Lung (tissue), 12 donors: Measurements from ENCODE around the gene ZW10. TPM values are rescaled to one million over a fixed set of nuclear protein-coding genes. Genes with fewer than 3 reads are reported as not detected.

Experiments used
- ATAC-seq: fragments of 200-7000 bp; cut with Tn5 transposase; one replicate; pipeline ENCODE4 v1.9.1; 2020; ENCODE audit warnings: moderate number of reproducible peaks; ENCODE audit not compliant: insufficient read depth, low FRiP score
- DNase-seq, 3 donors: peaks; one replicate each; pipeline ENCODE4 v3.0.0-alpha.2; 2013 to 2017
- H3K27ac ChIP-seq, 2 donors: one replicate each; pipeline ENCODE4 v1.5.1; 2013; ENCODE audit warnings: mild to moderate bottlenecking in 2 of 2, moderate library complexity in 2 of 2, control low read depth in 1 of 2, inconsistent platforms in 1 of 2, low read depth in 1 of 2, low read length in 1 of 2
- H3K27me3 ChIP-seq, 3 donors: one replicate each; pipeline ENCODE4 v1.5.1; 2013; ENCODE audit warnings: low read length in 2 of 3; ENCODE audit not compliant: control insufficient read depth in 3 of 3, insufficient read depth in 3 of 3
- H3K36me3 ChIP-seq, 4 donors: one replicate each; pipeline ENCODE4 v1.5.1; 2013; ENCODE audit warnings: low read length in 4 of 4, mild to moderate bottlenecking in 1 of 4, moderate library complexity in 1 of 4; ENCODE audit not compliant: control insufficient read depth in 4 of 4, insufficient read depth in 4 of 4
- H3K4me1 ChIP-seq, 5 donors: one replicate each; pipeline ENCODE4 v1.5.1; 2013; ENCODE audit warnings: low read length in 5 of 5, mild to moderate bottlenecking in 2 of 5, moderate library complexity in 1 of 5; ENCODE audit not compliant: control insufficient read depth in 5 of 5, insufficient read depth in 5 of 5
- H3K4me3 ChIP-seq: one replicate; pipeline ENCODE4 v1.5.1; 2013; ENCODE audit warnings: mild to moderate bottlenecking, control low read depth, moderate library complexity
- H3K9ac ChIP-seq, 2 donors: one replicate each; pipeline ENCODE4 v1.5.1; 2013; ENCODE audit warnings: low read length in 2 of 2, control low read depth in 1 of 2; ENCODE audit not compliant: insufficient read depth in 1 of 2
- H3K9me3 ChIP-seq, 4 donors: one replicate each; pipeline ENCODE4 v1.5.1; 2013; ENCODE audit warnings: low read length in 3 of 4, mild to moderate bottlenecking in 1 of 4, moderate library complexity in 1 of 4; ENCODE audit not compliant: control insufficient read depth in 4 of 4, insufficient read depth in 3 of 4
- WGBS, 2 donors: extraction: QIAGEN DNeasy Blood & Tissue Kit; methylation state at CpG; one replicate each; pipeline ENCODE4 v1.1.7; 2013; 5-methylcytosine and 5-hydroxymethylcytosine counted together
- polyA plus RNA-seq, 2 donors: library from polyadenylated mRNA; stranded (reverse); fragments of 200-250 nt; gene quantifications; one replicate each; pipeline ENCODE4 v1.2.1, GENCODE V29; 2013
- total RNA-seq, 2 donors: library from RNA; depleted of rRNA in 1 of 2; stranded (reverse); fragments of >200 nt in 1 of 2; gene quantifications; one replicate each; pipeline ENCODE4 v1.2.1, GENCODE V29; 2014 to 2021
- TF ChIP-seq, protein P1 (sequence below): IDR thresholded peaks from 2 replicates; pipeline ENCODE4 v1.5.1; 2012; ENCODE audit warnings: mild to moderate bottlenecking; ENCODE audit errors: control extremely low read depth, extremely low read depth
- donor health status: control.
- donor health status: control.
- donor health status: Bipolar disorder and iron deficiency.
- donor health status: healthy.
- donor health status: DM: yes; HTN: yes; CAD: no.

ZW10 gene
- total and polyA plus RNA-seq, 4 donors: 3.2 to 18.5 (median 9.7) TPM

DNA sequence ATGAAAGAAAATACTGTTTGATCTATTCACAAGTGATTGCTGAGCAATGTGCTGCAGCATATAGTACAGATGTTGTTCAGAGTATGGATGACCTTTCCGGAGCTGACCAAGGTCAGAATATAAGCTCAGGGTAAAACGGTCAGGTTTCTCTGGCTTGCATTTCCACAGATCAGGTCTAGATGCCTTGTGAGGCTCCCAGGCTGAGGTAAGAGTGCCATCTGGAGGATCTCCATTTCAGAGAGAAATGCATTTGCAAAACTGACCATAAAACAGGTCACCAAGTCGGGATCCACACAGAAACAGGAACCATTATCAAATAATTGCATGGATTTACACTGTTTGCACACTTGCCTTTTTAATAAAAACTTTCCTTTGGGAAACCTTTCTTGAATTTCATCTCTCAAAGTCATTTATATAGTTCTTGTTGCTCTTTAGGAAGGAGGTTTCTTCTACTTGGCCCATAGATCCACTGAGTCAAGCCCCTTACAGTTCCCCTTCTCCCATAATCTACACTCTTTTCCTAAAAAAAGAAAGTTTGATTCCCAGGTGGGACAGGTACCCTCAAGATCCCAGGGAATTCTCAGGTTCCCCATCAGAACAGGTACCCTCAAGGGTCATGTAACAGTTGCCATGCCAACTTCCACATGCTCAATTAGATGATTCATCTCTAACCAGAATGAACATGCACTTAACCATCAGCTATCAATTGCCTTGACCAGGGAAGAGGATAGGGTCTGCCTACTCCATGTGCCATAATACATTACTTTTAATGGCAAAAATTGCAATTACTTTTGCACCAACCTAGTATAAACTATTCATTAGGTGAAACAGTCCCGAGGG, 42.4 kb downstream of the ZW10 start:
- H3K9ac ChIP-seq: no peak overlapping the region
- WGBS, 2 donors: 59 to 73% methylated on average over 4 of the region's 4 CpGs
- H3K4me3 ChIP-seq: no peak overlapping the region
- TF ChIP-seq, protein P1, sequence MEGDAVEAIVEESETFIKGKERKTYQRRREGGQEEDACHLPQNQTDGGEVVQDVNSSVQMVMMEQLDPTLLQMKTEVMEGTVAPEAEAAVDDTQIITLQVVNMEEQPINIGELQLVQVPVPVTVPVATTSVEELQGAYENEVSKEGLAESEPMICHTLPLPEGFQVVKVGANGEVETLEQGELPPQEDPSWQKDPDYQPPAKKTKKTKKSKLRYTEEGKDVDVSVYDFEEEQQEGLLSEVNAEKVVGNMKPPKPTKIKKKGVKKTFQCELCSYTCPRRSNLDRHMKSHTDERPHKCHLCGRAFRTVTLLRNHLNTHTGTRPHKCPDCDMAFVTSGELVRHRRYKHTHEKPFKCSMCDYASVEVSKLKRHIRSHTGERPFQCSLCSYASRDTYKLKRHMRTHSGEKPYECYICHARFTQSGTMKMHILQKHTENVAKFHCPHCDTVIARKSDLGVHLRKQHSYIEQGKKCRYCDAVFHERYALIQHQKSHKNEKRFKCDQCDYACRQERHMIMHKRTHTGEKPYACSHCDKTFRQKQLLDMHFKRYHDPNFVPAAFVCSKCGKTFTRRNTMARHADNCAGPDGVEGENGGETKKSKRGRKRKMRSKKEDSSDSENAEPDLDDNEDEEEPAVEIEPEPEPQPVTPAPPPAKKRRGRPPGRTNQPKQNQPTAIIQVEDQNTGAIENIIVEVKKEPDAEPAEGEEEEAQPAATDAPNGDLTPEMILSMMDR: no peak
- H3K27me3 ChIP-seq: no peaks in the 10 kb centered on the region
- peak; percentile 28 to 65 (median 48) for DNase-seq
- no peak overlapping the region for H3K27ac ChIP-seq
- H3K36me3 ChIP-seq: peaks cover 9 to 22% (median 11%) of the 10 kb centered on the region in 4 donors
- peaks cover 0 to 3% (median 0%) of the 10 kb centered on the region in 5 donors for H3K4me1 ChIP-seq
- no peaks in the 10 kb centered on the region for H3K9me3 ChIP-seq
- ATAC-seq: no peak

DNA sequence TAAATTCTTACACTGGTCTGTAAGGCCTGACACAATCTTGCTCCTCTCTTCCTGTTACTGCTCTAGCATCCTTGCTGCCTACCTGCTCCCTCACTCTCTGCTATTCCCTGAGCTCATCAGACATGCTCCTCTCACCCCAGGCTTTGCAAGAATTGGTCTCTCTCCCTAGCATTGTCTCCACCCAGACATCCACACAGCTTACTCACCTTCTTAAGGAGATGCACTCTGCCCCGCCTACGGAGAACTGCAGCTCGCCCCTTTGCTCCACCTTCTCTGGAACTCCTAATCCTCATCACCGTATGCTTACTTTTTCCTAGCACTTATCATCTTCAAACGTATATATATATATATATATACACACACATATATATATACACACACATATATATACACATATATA, 44.0 kb downstream of the ZW10 start:
- TF ChIP-seq, protein P1: no peak
- WGBS, 2 donors: 66 to 83% methylated on average over 5 of the region's 5 CpGs
- no peaks in the 10 kb centered on the region for H3K27me3 ChIP-seq

DNA sequence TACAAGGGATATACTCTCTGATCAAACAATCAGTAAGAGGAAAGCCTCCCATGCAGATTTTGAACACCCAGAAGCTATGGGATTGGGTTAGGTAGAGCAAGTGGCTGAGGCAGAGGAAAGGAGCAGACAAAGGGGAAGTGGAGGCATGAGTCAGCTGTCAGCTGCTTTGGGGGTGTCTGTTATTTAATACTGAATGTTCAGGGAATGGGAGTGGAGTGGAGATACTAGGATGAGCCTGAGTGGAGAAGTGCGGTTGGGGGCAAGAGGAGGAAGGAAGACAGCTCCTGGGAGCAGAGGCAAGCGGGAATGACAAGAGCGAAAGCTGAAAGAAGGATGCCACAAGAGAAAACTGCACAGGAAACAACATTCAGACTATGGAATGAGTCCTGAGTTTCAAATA, 44.7 kb downstream of the ZW10 start:
- WGBS, 2 donors: 36 to 85% methylated on average over 3 of the region's 3 CpGs
- TF ChIP-seq, protein P1: no peak
- ATAC-seq (no peak), DNase-seq (no peak)
- Histone ChIP-seq H3K4me3 (no peak overlapping the region), H3K9me3 (no peaks in the 10 kb centered on the region), H3K36me3 (peaks cover 2 to 9% (median 4%) of the 10 kb centered on the region in 4 donors), H3K9ac (no peak overlapping the region), H3K27me3 (no peaks in the 10 kb centered on the region), H3K4me1 (peaks cover 0 to 3% (median 0%) of the 10 kb centered on the region in 5 donors), H3K27ac (no peak overlapping the region)

More for the DNA sequence above, 44.0 kb downstream of the ZW10 start:
- Histone ChIP-seq H3K9me3 (no peaks in the 10 kb centered on the region), H3K4me1 (peaks cover 0 to 3% (median 0%) of the 10 kb centered on the region in 5 donors), H3K9ac (no peak overlapping the region), H3K27ac (no peak overlapping the region), H3K4me3 (no peak overlapping the region), H3K36me3 (peaks cover 2 to 13% (median 6%) of the 10 kb centered on the region in 4 donors)
- no peak for ATAC-seq
- DNase-seq: no peak
